Neural progenitor cell (in vitro differentiated cells): ENCODE results near the gene TLK2. TPM values are rescaled to one million over a fixed set of nuclear protein-coding genes. Genes with fewer than 3 reads are reported as not detected.

Experiments used
- DNase-seq: peaks from one replicate; pipeline ENCODE4 v3.0.0-alpha.2; 2016; ENCODE audit warnings: low spot score
- H2AFZ ChIP-seq: fragments of 200-600 bp; sonication (generic); replicated peaks from 2 replicates; pipeline ENCODE4 v1.6.1; 2016; ENCODE audit warnings: antibody characterized with exemption
- H3F3A ChIP-seq: fragments of 200-600 bp; sonication (generic); 2 replicates; pipeline ENCODE4 v1.6.1; 2016; ENCODE audit warnings: antibody characterized with exemption, low read depth
- H3K27ac ChIP-seq: fragments of 200-600 bp; sonication (generic); 2 replicates; pipeline ENCODE4 v1.5.1; 2016; ENCODE audit warnings: mild to moderate bottlenecking
- H3K27me3 ChIP-seq: fragments of 200-600 bp; sonication (generic); 2 replicates; pipeline ENCODE4 v1.6.1; 2016; ENCODE audit warnings: mild to moderate bottlenecking, moderate library complexity
- H3K36me3 ChIP-seq: fragments of 200-600 bp; sonication (generic); 2 replicates; pipeline ENCODE4 v1.5.1; 2016
- H3K4me1 ChIP-seq: fragments of 200-600 bp; sonication (generic); 2 replicates; pipeline ENCODE4 v1.6.1; 2016; ENCODE audit warnings: mixed run types
- H3K4me2 ChIP-seq: fragments of 200-600 bp; sonication (generic); 2 replicates; pipeline ENCODE4 v1.6.1; 2016
- H3K4me3 ChIP-seq: fragments of 200-600 bp; sonication (generic); 2 replicates; pipeline ENCODE4 v1.5.1; 2016
- H3K79me2 ChIP-seq: fragments of 200-600 bp; sonication (generic); 2 replicates; pipeline ENCODE4 v1.6.1; 2016; ENCODE audit warnings: low read depth
- H3K9ac ChIP-seq: fragments of 200-600 bp; sonication (generic); 2 replicates; pipeline ENCODE4 v1.6.1; 2016
- H3K9me3 ChIP-seq: fragments of 200-600 bp; sonication (generic); 2 replicates; pipeline ENCODE4 v1.5.1; 2016; ENCODE audit warnings: low read depth
- H4K20me1 ChIP-seq: fragments of 200-600 bp; sonication (generic); 2 replicates; pipeline ENCODE4 v1.6.1; 2016; ENCODE audit warnings: low read depth
- H3K27ac Mint-ChIP-seq: 3 replicates; pipeline ENCODE4 v1.8.0; 2021; ENCODE audit warnings: mixed read lengths
- H3K27me3 Mint-ChIP-seq: 2 replicates; pipeline ENCODE4 v1.8.0; 2022; ENCODE audit warnings: low read depth, mild to moderate bottlenecking, inconsistent platforms, moderate library complexity, mixed read lengths; ENCODE audit not compliant: insufficient read depth
- H3K36me3 Mint-ChIP-seq: 3 replicates; pipeline ENCODE4 v1.8.0; 2021; ENCODE audit warnings: mixed read lengths
- H3K4me1 Mint-ChIP-seq: 3 replicates; pipeline ENCODE4 v1.8.0; 2021; ENCODE audit warnings: mixed read lengths
- H3K4me3 Mint-ChIP-seq: 3 replicates; pipeline ENCODE4 v1.8.0; 2021; ENCODE audit warnings: mild to moderate bottlenecking, moderate library complexity, mixed read lengths
- H3K9me3 Mint-ChIP-seq: 3 replicates; pipeline ENCODE4 v1.8.0; 2020; ENCODE audit warnings: mixed read lengths
- EZH2 ChIP-seq: fragments of 200-600 bp; sonication (generic); IDR thresholded peaks from 2 replicates; pipeline ENCODE4 v1.6.1; 2017; ENCODE audit warnings: antibody characterized with exemption, mild to moderate bottlenecking, moderate library complexity
- EZH2phosphoT487 ChIP-seq: fragments of 200-600 bp; sonication (generic); IDR thresholded peaks from 2 replicates; pipeline ENCODE4 v1.6.1; 2017; ENCODE audit warnings: antibody characterized with exemption
- total RNA-seq: library from RNA; depleted of rRNA; stranded (reverse); fragments of >200 nt; gene quantifications from 2 replicates; pipeline ENCODE4 v1.2.3, GENCODE V29; 2015; ENCODE audit warnings: low replicate concordance
- TF ChIP-seq, protein P1 (sequence below): fragments of 200-600 bp; sonication (generic); IDR thresholded peaks from 2 replicates; pipeline ENCODE4 v1.5.1; 2017; ENCODE audit warnings: antibody characterized with exemption, mild to moderate bottlenecking

The TLK2 gene
- total RNA-seq, 1 donor from 2014 or later: 89.9 TPM

GRCh38 chr17:62626719-62627218, 148.1 kb downstream of the TLK2 start:
- Histone ChIP-seq H3K9ac (no peak overlapping the region), H3K9me3 (no peaks in the 10 kb centered on the region), H3K4me1 (peaks cover 31% of the 10 kb centered on the region), H2AFZ (peak overlapping the region; percentile 74), H3K36me3 (no peaks in the 10 kb centered on the region), H3K27me3 (no peaks in the 10 kb centered on the region), H3K4me3 (peak overlapping the region; percentile 83), H4K20me1 (peaks cover 25% of the 10 kb centered on the region), H3K79me2 (peaks cover 39% of the 10 kb centered on the region), H3F3A (peaks cover 31% of the 10 kb centered on the region), H3K4me2 (peak overlapping the region; percentile 87), H3K27ac (no peak overlapping the region)
- peak; percentile 89 for DNase-seq
- TF ChIP-seq EZH2phosphoT487: no peak
- TF ChIP-seq, protein P1, sequence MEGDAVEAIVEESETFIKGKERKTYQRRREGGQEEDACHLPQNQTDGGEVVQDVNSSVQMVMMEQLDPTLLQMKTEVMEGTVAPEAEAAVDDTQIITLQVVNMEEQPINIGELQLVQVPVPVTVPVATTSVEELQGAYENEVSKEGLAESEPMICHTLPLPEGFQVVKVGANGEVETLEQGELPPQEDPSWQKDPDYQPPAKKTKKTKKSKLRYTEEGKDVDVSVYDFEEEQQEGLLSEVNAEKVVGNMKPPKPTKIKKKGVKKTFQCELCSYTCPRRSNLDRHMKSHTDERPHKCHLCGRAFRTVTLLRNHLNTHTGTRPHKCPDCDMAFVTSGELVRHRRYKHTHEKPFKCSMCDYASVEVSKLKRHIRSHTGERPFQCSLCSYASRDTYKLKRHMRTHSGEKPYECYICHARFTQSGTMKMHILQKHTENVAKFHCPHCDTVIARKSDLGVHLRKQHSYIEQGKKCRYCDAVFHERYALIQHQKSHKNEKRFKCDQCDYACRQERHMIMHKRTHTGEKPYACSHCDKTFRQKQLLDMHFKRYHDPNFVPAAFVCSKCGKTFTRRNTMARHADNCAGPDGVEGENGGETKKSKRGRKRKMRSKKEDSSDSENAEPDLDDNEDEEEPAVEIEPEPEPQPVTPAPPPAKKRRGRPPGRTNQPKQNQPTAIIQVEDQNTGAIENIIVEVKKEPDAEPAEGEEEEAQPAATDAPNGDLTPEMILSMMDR: no peak
- no peak for TF ChIP-seq EZH2
- peaks cover 2% of the 10 kb centered on the region for H3K36me3 Mint-ChIP-seq
- H3K27me3 Mint-ChIP-seq: peaks cover 16% of the 10 kb centered on the region
- no peaks in the 10 kb centered on the region for H3K9me3 Mint-ChIP-seq
- H3K4me3 Mint-ChIP-seq: peak overlapping the region; percentile 89
- H3K4me1 Mint-ChIP-seq: peaks cover 31% of the 10 kb centered on the region
- peak overlapping the region; percentile 86 for H3K27ac Mint-ChIP-seq

- Histone ChIP-seq H3K9ac (no peak within 1 kb of the TSS), H3K79me2 (peaks cover 41% of the 10 kb centered on the region), H4K20me1 (peaks cover 30% of the 10 kb centered on the region), H3K27ac (no peak within 1 kb of the TSS), H3K4me3 (peak within 1 kb of the TSS; percentile 83), H3F3A (peaks cover 31% of the 10 kb centered on the region), H3K36me3 (no peaks in the 10 kb centered on the region), H3K4me1 (peaks cover 32% of the 10 kb centered on the region), H3K9me3 (no peaks in the 10 kb centered on the region), H2AFZ (peak within 1 kb of the TSS; percentile 74), H3K4me2 (peak within 1 kb of the TSS; percentile 87), H3K27me3 (no peaks in the 10 kb centered on the region)
- H3K27me3 Mint-ChIP-seq: peaks cover 16% of the 10 kb centered on the region
- H3K27ac Mint-ChIP-seq: peak within 1 kb of the TSS; percentile 93
- H3K4me1 Mint-ChIP-seq: peaks cover 36% of the 10 kb centered on the region
- H3K9me3 Mint-ChIP-seq: no peaks in the 10 kb centered on the region
- TF ChIP-seq, protein P1: peak; percentile 26
- no peak for TF ChIP-seq EZH2
- peak; percentile 17 for TF ChIP-seq EZH2phosphoT487
- H3K36me3 Mint-ChIP-seq: peaks cover 2% of the 10 kb centered on the region
- peak within 1 kb of the TSS; percentile 98 for H3K4me3 Mint-ChIP-seq
- peak; percentile 83 for DNase-seq
These were observed 148.7 kb downstream of the TLK2 start, which contains the start of gene MRC2 for GRCh38 chr17:62627219-62627903. TSS of gene MRC2 (plus strand) at chr17:62627670. CDS start at chr17:62627803, 133 bp downstream.

DNA sequence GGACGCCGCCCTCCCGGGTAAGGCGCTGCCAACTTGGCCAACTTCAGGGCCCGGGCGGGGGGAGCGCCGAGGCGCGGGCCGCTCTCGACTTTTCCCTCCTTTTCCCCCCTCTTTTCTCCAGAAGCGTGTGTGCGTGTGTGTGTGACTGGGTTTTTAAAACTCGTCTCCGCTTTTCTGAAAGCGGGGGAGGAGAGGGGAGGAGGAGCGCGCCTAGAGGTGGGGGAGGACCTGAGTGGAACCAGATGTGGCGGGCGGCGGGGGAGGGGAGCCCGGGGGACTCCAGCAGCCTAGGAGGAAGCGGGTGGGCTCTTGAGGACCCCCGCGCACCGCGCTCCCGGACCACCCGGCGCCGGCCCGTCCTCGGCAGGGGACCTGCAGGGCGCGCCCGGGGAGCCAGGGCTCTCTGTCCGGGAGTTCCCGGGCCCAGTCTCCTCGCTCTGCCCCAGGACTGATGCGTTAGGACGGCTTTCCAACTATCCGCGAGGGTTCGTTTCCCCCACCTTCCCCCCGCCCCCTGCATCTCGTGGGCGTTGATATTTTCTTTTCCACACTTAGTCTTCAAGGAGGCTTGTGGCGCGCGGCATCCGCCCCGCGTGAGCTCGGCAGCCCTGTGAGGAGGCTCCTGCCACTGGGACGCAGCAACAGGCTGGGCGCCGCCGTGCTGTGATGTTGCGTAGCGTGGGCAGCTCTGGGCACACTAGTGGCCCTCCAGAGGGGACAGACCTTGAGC, 149.4 kb downstream of the TLK2 start:
- Histone ChIP-seq H2AFZ (peak overlapping the region; percentile 74), H3K27ac (no peak overlapping the region), H3K9ac (no peak overlapping the region), H3K4me3 (peak overlapping the region; percentile 83), H3K4me1 (peaks cover 37% of the 10 kb centered on the region), H3K4me2 (peak overlapping the region; percentile 87), H3K36me3 (no peaks in the 10 kb centered on the region), H3F3A (peaks cover 31% of the 10 kb centered on the region), H4K20me1 (peaks cover 36% of the 10 kb centered on the region), H3K9me3 (no peaks in the 10 kb centered on the region), H3K79me2 (peaks cover 44% of the 10 kb centered on the region), H3K27me3 (no peaks in the 10 kb centered on the region)
- Mint-ChIP-seq H3K9me3 (no peaks in the 10 kb centered on the region), H3K36me3 (no peaks in the 10 kb centered on the region), H3K4me1 (peaks cover 43% of the 10 kb centered on the region), H3K4me3 (peak overlapping the region; percentile 98), H3K27ac (peak overlapping the region; percentile 93), H3K27me3 (peaks cover 16% of the 10 kb centered on the region)
- peak; percentile 48 for DNase-seq
- no peak for TF ChIP-seq EZH2phosphoT487
- no peak for TF ChIP-seq EZH2
- TF ChIP-seq, protein P1: no peak
